IMR-90 (cell line): Measurements from ENCODE around the gene ELAVL1. TPM values are rescaled to one million over a fixed set of nuclear protein-coding genes. Genes with fewer than 3 reads are reported as not detected.

Source experiments
- ATAC-seq: fragments of 200-7000 bp; cut with Tn5 transposase; 2 replicates; pipeline ENCODE4 v1.9.1; 2020; ENCODE audit warnings: low read depth, mild to moderate bottlenecking, moderate library complexity
- BruUV-seq: library from RNA; stranded (reverse); fragments of 400-500 nt; replicated peaks from 2 replicates; lab custom pipeline; 2021; lab: Mats Ljungman, UMichigan
- CTCF ChIA-PET: fragments of 300-600 bp; formaldehyde crosslinking; extraction: SDS; loops from one replicate; lab custom pipeline; 2021; ENCODE audit warnings: antibody characterized with exemption; lab: Yijun Ruan, JAX
- POLR2A ChIA-PET: fragments of 300-600 bp; sonication (Branson Sonifier 250); formaldehyde crosslinking; loops from one replicate; lab custom pipeline; 2022; ENCODE audit warnings: antibody characterized with exemption; ENCODE audit not compliant: unreplicated experiment; lab: Charles Lee
- DNase-seq: peaks from one replicate; pipeline ENCODE4 v3.0.0; 2013
- H2AFZ ChIP-seq: replicated peaks from 2 replicates; pipeline ENCODE3; 2013; ENCODE audit warnings: low read length, mild to moderate bottlenecking; ENCODE audit not compliant: poor library complexity
- H2AK5ac ChIP-seq: 2 replicates; pipeline ENCODE4 v1.6.1; 2013; ENCODE audit warnings: low read depth, low read length, inconsistent platforms
- H2AK9ac ChIP-seq: replicated peaks from 2 replicates; pipeline ENCODE3; 2013; ENCODE audit warnings: mild to moderate bottlenecking, low read depth, low read length, moderate library complexity; ENCODE audit not compliant: poor library complexity
- H2BK120ac ChIP-seq: 2 replicates; pipeline ENCODE4 v1.6.1; 2013; ENCODE audit warnings: low read depth, low read length, inconsistent platforms
- H2BK15ac ChIP-seq: 3 replicates; pipeline ENCODE4 v1.6.1; 2013; ENCODE audit warnings: low read depth, low read length, inconsistent platforms
- H2BK20ac ChIP-seq: 2 replicates; pipeline ENCODE4 v1.6.1; 2013; ENCODE audit warnings: low read depth, mild to moderate bottlenecking, inconsistent platforms, low read length, moderate library complexity
- H2BK5ac ChIP-seq: 2 replicates; pipeline ENCODE4 v1.6.1; 2013; ENCODE audit warnings: mild to moderate bottlenecking, low read depth, low read length, inconsistent platforms; ENCODE audit not compliant: poor library complexity, severe bottlenecking
- H3K14ac ChIP-seq: replicated peaks from 2 replicates; pipeline ENCODE4 v1.6.1; 2013; ENCODE audit warnings: low read depth, low read length, inconsistent platforms
- H3K18ac ChIP-seq: 2 replicates; pipeline ENCODE4 v1.6.1; 2013; ENCODE audit warnings: low read depth, low read length, control low read depth
- H3K23ac ChIP-seq: 2 replicates; pipeline ENCODE4 v1.6.1; 2013; ENCODE audit warnings: low read depth, low read length, inconsistent platforms
- H3K27ac ChIP-seq: 2 replicates; pipeline ENCODE4 v1.5.1; 2013; ENCODE audit warnings: mild to moderate bottlenecking, control low read depth, low read length; ENCODE audit not compliant: insufficient read depth
- H3K27me3 ChIP-seq: 2 replicates; pipeline ENCODE4 v1.6.1; 2013; ENCODE audit warnings: low read length; ENCODE audit not compliant: control insufficient read depth, insufficient read depth
- H3K36me3 ChIP-seq: 2 replicates; pipeline ENCODE4 v1.6.1; 2013; ENCODE audit warnings: low read length, mixed read lengths; ENCODE audit not compliant: control insufficient read depth, insufficient read depth
- H3K4ac ChIP-seq: 2 replicates; pipeline ENCODE4 v1.6.1; 2013; ENCODE audit warnings: low read depth, low read length, inconsistent platforms
- H3K4me1 ChIP-seq: 2 replicates; pipeline ENCODE4 v1.6.1; 2013; ENCODE audit warnings: low read length, mixed read lengths; ENCODE audit not compliant: control insufficient read depth, insufficient read depth
- H3K4me2 ChIP-seq: 2 replicates; pipeline ENCODE4 v1.6.1; 2013; ENCODE audit warnings: low read depth, mild to moderate bottlenecking, control low read depth, low read length, moderate library complexity
- H3K4me3 ChIP-seq: 2 replicates; pipeline ENCODE4 v1.5.1; 2013; ENCODE audit warnings: low read depth, mild to moderate bottlenecking, control low read depth, low read length, moderate library complexity; ENCODE audit not compliant: insufficient read depth
- H3K56ac ChIP-seq: 2 replicates; pipeline ENCODE4 v1.6.1; 2013; ENCODE audit warnings: low read length, inconsistent platforms; ENCODE audit not compliant: insufficient read depth; ENCODE audit errors: extremely low read depth
- H3K79me1 ChIP-seq, 2 experiments: 2 replicates each; pipeline ENCODE4 v1.6.1; 2013; ENCODE audit warnings: low read length in 2 of 2, inconsistent platforms in 1 of 2, low read depth in 1 of 2
- H3K9ac ChIP-seq: 2 replicates; pipeline ENCODE4 v1.6.1; 2013; ENCODE audit warnings: low read depth, low read length, control low read depth
- H3K9me1 ChIP-seq: 2 replicates; pipeline ENCODE4 v1.6.1; 2013; ENCODE audit warnings: low read length, inconsistent platforms; ENCODE audit not compliant: insufficient read depth
- H3K9me3 ChIP-seq: 2 replicates; pipeline ENCODE4 v1.6.1; 2013; ENCODE audit warnings: low read length; ENCODE audit not compliant: control insufficient read depth, insufficient read depth
- H4K20me1 ChIP-seq: 2 replicates; pipeline ENCODE4 v1.6.1; 2013; ENCODE audit warnings: low read length, inconsistent platforms; ENCODE audit not compliant: insufficient read depth
- H4K5ac ChIP-seq: 2 replicates; pipeline ENCODE4 v1.6.1; 2013; ENCODE audit warnings: mild to moderate bottlenecking, low read depth, low read length, control low read depth
- H4K8ac ChIP-seq, 2 experiments: 2 replicates each; pipeline ENCODE4 v1.6.1; 2013; ENCODE audit warnings: low read depth in 2 of 2, low read length in 2 of 2, control low read depth in 1 of 2, inconsistent platforms in 1 of 2
- H4K91ac ChIP-seq: 2 replicates; pipeline ENCODE4 v1.6.1; 2013; ENCODE audit warnings: low read depth, low read length, inconsistent platforms; ENCODE audit not compliant: insufficient read depth
- BHLHE40 ChIP-seq: fragments of 150-350 bp; IDR thresholded peaks from 2 replicates; pipeline ENCODE4 v1.6.1; 2016; ENCODE audit warnings: mild to moderate bottlenecking, low read depth, low read length
- CEBPB ChIP-seq: IDR thresholded peaks from 2 replicates; pipeline ENCODE4 v1.6.1; 2012; ENCODE audit warnings: low read depth, low read length, improper control_type of control experiment
- CHD1 ChIP-seq: IDR thresholded peaks from 2 replicates; pipeline ENCODE4 v1.6.1; 2012; ENCODE audit warnings: low read depth, low read length, improper control_type of control experiment
- CTCF ChIP-seq: conservative IDR thresholded peaks from 2 replicates; pipeline ENCODE4 v1.5.1; 2012; ENCODE audit warnings: mild to moderate bottlenecking, low read depth, low read length, improper control_type of control experiment
- ELK1 ChIP-seq: fragments of 150-350 bp; IDR thresholded peaks from 2 replicates; pipeline ENCODE4 v1.6.1; 2016; ENCODE audit warnings: low read depth, mild to moderate bottlenecking, low read length, moderate library complexity, borderline replicate concordance
- FOS ChIP-seq: fragments of 150-350 bp; IDR thresholded peaks from 2 replicates; pipeline ENCODE4 v1.6.1; 2016; ENCODE audit warnings: low read depth, low read length
- MAFK ChIP-seq: IDR thresholded peaks from 2 replicates; pipeline ENCODE4 v1.6.1; 2012; ENCODE audit warnings: low read depth, low read length, improper control_type of control experiment
- MAZ ChIP-seq: IDR thresholded peaks from 2 replicates; pipeline ENCODE4 v1.6.1; 2012; ENCODE audit warnings: low read depth, mild to moderate bottlenecking, low read length, improper control_type of control experiment, moderate library complexity, borderline replicate concordance
- MXI1 ChIP-seq: IDR thresholded peaks from 2 replicates; pipeline ENCODE4 v1.6.1; 2012; ENCODE audit warnings: low read depth, mild to moderate bottlenecking, low read length, moderate library complexity, borderline replicate concordance
- NFE2L2 ChIP-seq: fragments of 150-350 bp; IDR thresholded peaks from 2 replicates; pipeline ENCODE4 v1.6.1; 2016; ENCODE audit warnings: low read depth, mild to moderate bottlenecking, low read length
- POLR2A ChIP-seq: IDR thresholded peaks from 2 replicates; pipeline ENCODE4 v1.6.1; 2012; ENCODE audit warnings: mild to moderate bottlenecking, low read depth, low read length
- RAD21 ChIP-seq: IDR thresholded peaks from 2 replicates; pipeline ENCODE4 v1.6.1; 2012; ENCODE audit warnings: low read length, improper control_type of control experiment
- RCOR1 ChIP-seq: IDR thresholded peaks from 2 replicates; pipeline ENCODE4 v1.6.1; 2012; ENCODE audit warnings: mild to moderate bottlenecking, low read length, improper control_type of control experiment; ENCODE audit not compliant: insufficient replicate concordance
- RFX5 ChIP-seq: IDR thresholded peaks from 2 replicates; pipeline ENCODE4 v1.8.0; 2012; ENCODE audit warnings: low read depth, mild to moderate bottlenecking, low read length, moderate library complexity
- SMC3 ChIP-seq: fragments of 150-350 bp; IDR thresholded peaks from 2 replicates; pipeline ENCODE4 v1.6.1; 2016; ENCODE audit warnings: low read depth, mild to moderate bottlenecking, antibody characterized with exemption, low read length, moderate library complexity
- USF2 ChIP-seq: fragments of 150-350 bp; IDR thresholded peaks from 2 replicates; pipeline ENCODE4 v1.6.1; 2017; ENCODE audit warnings: mild to moderate bottlenecking, antibody characterized with exemption, low read length, low read depth
- WGBS, 2 experiments: methylation state at CpG; one replicate each; pipeline versions ENCODE4 v1.1.5 to v1.1.7; 2013; ENCODE audit warnings: missing lambda C conversion rate in 2 of 2; ENCODE audit not compliant: insufficient read length in 1 of 2; ENCODE audit errors: extremely low coverage in 2 of 2; 5-methylcytosine and 5-hydroxymethylcytosine counted together
- dilution Hi-C: fragments of 300-500 bp; cut with HindIII; formaldehyde crosslinking; loops from one replicate; pipeline ENCODE4 v1.14.3; 2018; ENCODE audit warnings: low sequenced_read_pairs; ENCODE audit not compliant: unreplicated experiment
- in situ Hi-C: fragments of 300-500 bp; cut with MboI; formaldehyde crosslinking; loops from 3 replicates; pipeline ENCODE4 v1.14.3; 2019; ENCODE audit warnings: low sequenced_read_pairs, inconsistent platforms, mixed read lengths
- intact Hi-C: fragments of 100-400 bp; cut with micrococcal nuclease; formaldehyde crosslinking; loops from 2 replicates; pipeline ENCODE4 v1.10.0; 2022
- polyA plus RNA-seq, 3 experiments: library from polyadenylated mRNA; depleted of rRNA; stranded (reverse); fragments of >200 nt; gene quantifications; 2 replicates each; pipeline ENCODE4 v1.2.3, GENCODE V29; 2012; ENCODE audit warnings: low replicate concordance in 1 of 3
- total RNA-seq: library from RNA; depleted of rRNA; stranded (reverse); fragments of >200 nt; gene quantifications from 2 replicates; pipeline ENCODE4 v1.2.3, GENCODE V29; 2012

Gene ELAVL1
- total and polyA plus RNA-seq, 2 of the 4 experiments (the other 2 are of a cell fraction): 55.6 to 59.0 TPM

- POLR2A ChIA-PET: no interaction called here
- TF ChIP-seq CHD1 (no peak), POLR2A (no peak), RCOR1 (no peak), RFX5 (no peak), BHLHE40 (no peak), MAFK (no peak), SMC3 (no peak), CEBPB (no peak), RAD21 (no peak), MAZ (no peak), FOS (no peak), MXI1 (no peak), CTCF (no peak), ELK1 (no peak), NFE2L2 (no peak), USF2 (no peak)
- no TSS peak for BruUV-seq
Observed at GRCh38 chr19:7963566-7963965, 41.9 kb downstream of the ELAVL1 start.

More at GRCh38 chr19:7963566-7963965, 41.9 kb downstream of the ELAVL1 start:
- Histone ChIP-seq H3K9me1 (no peaks in the 10 kb centered on the region), H2BK120ac (no peak overlapping the region), H4K8ac (no peak overlapping the region), H2AK9ac (no peak overlapping the region), H2BK20ac (no peak overlapping the region), H2AFZ (no peak overlapping the region), H2BK15ac (no peak overlapping the region), H3K79me1 (peaks cover 5 to 11% of the 10 kb centered on the region in 2 experiments; a peak in 3 of 4 replicates), H2BK5ac (no peak overlapping the region), H4K5ac (no peak overlapping the region), H3K27me3 (no peaks in the 10 kb centered on the region), H3K56ac (no peak overlapping the region), H3K14ac (no peak overlapping the region), H2AK5ac (no peak overlapping the region), H3K4ac (no peak overlapping the region), H3K9ac (no peak overlapping the region), H3K4me2 (no peak overlapping the region), H3K9me3 (no peaks in the 10 kb centered on the region), H3K27ac (no peak overlapping the region), H3K4me1 (no peaks in the 10 kb centered on the region), H4K20me1 (peaks cover 9% of the 10 kb centered on the region; the same call in 1 of the 2 replicates), H3K4me3 (no peak overlapping the region), H3K18ac (no peak overlapping the region), H3K36me3 (peaks cover 62% of the 10 kb centered on the region), H3K23ac (no peak overlapping the region), H4K91ac (no peak overlapping the region)
- intact Hi-C loops (no loop called here), dilution Hi-C loops (no loop called here), in situ Hi-C loops (no loop called here)
- ATAC-seq (no peak), DNase-seq (no peak)
- 92% methylated on average over 20 of the region's 25 CpGs; no CpG with 5 or more reads in 1 of the 2 experiments for WGBS, 2 experiments
- CTCF ChIA-PET: no interaction called here
